GM23338 (cell line): Measurements from ENCODE around the gene GPRIN1. TPM values are rescaled to one million over a fixed set of nuclear protein-coding genes. Genes with fewer than 3 reads are reported as not detected.

ENCODE experiments used
- ATAC-seq: fragments of 200-7000 bp; cut with Tn5 transposase; 3 replicates; pipeline ENCODE4 v1.9.1; 2020
- DNase-seq: peaks from one replicate; pipeline ENCODE4 v3.0.0-alpha.2; 2015; ENCODE audit warnings: low spot score
- H2AFZ ChIP-seq: fragments of 200-600 bp; sonication (generic); 2 replicates; pipeline ENCODE4 v1.8.0; 2016; ENCODE audit warnings: antibody characterized with exemption, mild to moderate bottlenecking, moderate library complexity
- H3F3A ChIP-seq: fragments of 200-600 bp; sonication (generic); replicated peaks from 2 replicates; pipeline ENCODE4 v1.8.0; 2017; ENCODE audit warnings: antibody characterized with exemption, mixed run types, low read depth
- H3K27ac ChIP-seq: fragments of 200-600 bp; sonication (generic); 2 replicates; pipeline ENCODE4 v1.6.1; 2016; ENCODE audit warnings: low read depth
- H3K27me3 ChIP-seq: fragments of 200-600 bp; sonication (generic); 2 replicates; pipeline ENCODE4 v1.8.0; 2016; ENCODE audit warnings: mild to moderate bottlenecking, mixed run types, moderate library complexity; ENCODE audit not compliant: insufficient read depth
- H3K36me3 ChIP-seq: fragments of 200-600 bp; sonication (generic); 2 replicates; pipeline ENCODE4 v1.8.0; 2016; ENCODE audit warnings: mild to moderate bottlenecking; ENCODE audit not compliant: insufficient read depth
- H3K4me1 ChIP-seq: fragments of 200-600 bp; sonication (generic); 2 replicates; pipeline ENCODE4 v1.8.0; 2016; ENCODE audit warnings: mild to moderate bottlenecking, moderate library complexity; ENCODE audit not compliant: insufficient read depth
- H3K4me2 ChIP-seq: fragments of 200-600 bp; sonication (generic); 2 replicates; pipeline ENCODE4 v1.7.1; 2017; ENCODE audit warnings: mixed run types
- H3K4me3 ChIP-seq: fragments of 200-600 bp; sonication (generic); 2 replicates; pipeline ENCODE4 v1.6.1; 2016; ENCODE audit warnings: mixed run types
- H3K79me2 ChIP-seq: fragments of 200-600 bp; sonication (generic); replicated peaks from 2 replicates; pipeline ENCODE4 v1.8.0; 2017; ENCODE audit warnings: mild to moderate bottlenecking; ENCODE audit not compliant: insufficient read depth
- H3K9me2 ChIP-seq: fragments of 200-600 bp; sonication (generic); 2 replicates; pipeline ENCODE4 v1.8.0; 2017; ENCODE audit not compliant: insufficient read depth
- H4K20me1 ChIP-seq: fragments of 200-600 bp; sonication (generic); replicated peaks from 2 replicates; pipeline ENCODE4 v1.8.0; 2017; ENCODE audit warnings: mild to moderate bottlenecking; ENCODE audit not compliant: insufficient read depth
- H3K27ac Mint-ChIP-seq: 2 replicates; pipeline ENCODE4 v1.8.0; 2020; ENCODE audit warnings: inconsistent platforms, mild to moderate bottlenecking, moderate library complexity, mixed read lengths
- H3K27me3 Mint-ChIP-seq: 3 replicates; pipeline ENCODE4 v1.8.0; 2022; ENCODE audit warnings: low read depth, mild to moderate bottlenecking, moderate library complexity, mixed read lengths, inconsistent platforms; ENCODE audit not compliant: insufficient read depth, poor library complexity
- H3K36me3 Mint-ChIP-seq: 3 replicates; pipeline ENCODE4 v1.8.0; 2021; ENCODE audit warnings: low read depth, mild to moderate bottlenecking, inconsistent platforms, moderate library complexity, mixed read lengths
- H3K4me1 Mint-ChIP-seq: 3 replicates; pipeline ENCODE4 v1.8.0; 2020; ENCODE audit warnings: mild to moderate bottlenecking, inconsistent platforms, mixed read lengths
- H3K4me3 Mint-ChIP-seq: 3 replicates; pipeline ENCODE4 v1.8.0; 2021; ENCODE audit warnings: moderate library complexity, mild to moderate bottlenecking, inconsistent platforms, mixed read lengths
- H3K9me3 Mint-ChIP-seq: 3 replicates; pipeline ENCODE4 v1.8.0; 2020; ENCODE audit warnings: moderate library complexity, mild to moderate bottlenecking, inconsistent platforms, mixed read lengths
- CREB1 ChIP-seq: fragments of 250-450 bp; sonication (Bioruptor Pico); IDR thresholded peaks from 2 replicates; pipeline ENCODE4 v1.5.0; 2020; ENCODE audit warnings: low read depth, mild to moderate bottlenecking, moderate library complexity
- ETS1 ChIP-seq: IDR thresholded peaks from 2 replicates; pipeline ENCODE4 v1.6.1; 2016; ENCODE audit warnings: antibody characterized with exemption
- EZH2 ChIP-seq: fragments of 200-600 bp; sonication (generic); IDR thresholded peaks from one replicate; pipeline ENCODE4 v1.8.0; 2017; ENCODE audit warnings: antibody characterized with exemption, mild to moderate bottlenecking, low read depth; ENCODE audit not compliant: unreplicated experiment
- EZH2phosphoT487 ChIP-seq: fragments of 200-600 bp; sonication (generic); IDR thresholded peaks from one replicate; pipeline ENCODE4 v1.8.1; 2018; ENCODE audit warnings: antibody characterized with exemption; ENCODE audit not compliant: unreplicated experiment
- JUNB ChIP-seq: IDR thresholded peaks from one replicate; pipeline ENCODE4 v1.6.1; 2016; ENCODE audit warnings: antibody characterized with exemption; ENCODE audit not compliant: unreplicated experiment
- NANOG ChIP-seq: IDR thresholded peaks from 2 replicates; pipeline ENCODE4 v1.6.1; 2016; ENCODE audit warnings: antibody characterized with exemption, borderline replicate concordance
- POLR2AphosphoS5 ChIP-seq: IDR thresholded peaks from 2 replicates; pipeline ENCODE4 v1.6.1; 2016; ENCODE audit warnings: antibody characterized with exemption, low read depth
- STAT1 ChIP-seq: IDR thresholded peaks from one replicate; pipeline ENCODE4 v1.6.1; 2016; ENCODE audit warnings: antibody characterized with exemption; ENCODE audit not compliant: unreplicated experiment
- ZNF114 ChIP-seq: fragments of 250-450 bp; sonication (Bioruptor Pico); IDR thresholded peaks from 2 replicates; pipeline ENCODE4 v1.5.0; 2020; ENCODE audit warnings: mild to moderate bottlenecking, moderate library complexity
- ZNF331 ChIP-seq: fragments of 250-450 bp; sonication (Bioruptor Pico); IDR thresholded peaks from 2 replicates; pipeline ENCODE4 v1.5.0; 2020; ENCODE audit warnings: low read depth, mild to moderate bottlenecking, moderate library complexity
- ZNF462 ChIP-seq: fragments of 250-450 bp; sonication (Bioruptor Pico); IDR thresholded peaks from 2 replicates; pipeline ENCODE4 v1.5.0; 2020; ENCODE audit warnings: mild to moderate bottlenecking, moderate library complexity
- polyA plus RNA-seq: library from polyadenylated mRNA; unstranded; fragments of >200 nt; fragmentation: Nextera tagmentation; extraction: Ambion mirVana; gene quantifications from 2 replicates; pipeline ENCODE4 v1.2.1, GENCODE V29; 2016
- total RNA-seq: library from RNA; depleted of rRNA; stranded (reverse); fragments of >200 nt; shearing (Covaris generic); gene quantifications from 2 replicates; pipeline ENCODE4 v1.2.3, GENCODE V29; 2014
- TF ChIP-seq, protein P1 (sequence below), 2 experiments: fragments of 200-600 bp in 1 of 2; sonication (generic) in 1 of 2; conservative IDR thresholded peaks; 2 replicates each; pipeline versions ENCODE4 v1.5.1 to v1.6.1; 2016 to 2017; ENCODE audit warnings: antibody characterized with exemption in 2 of 2, low read depth in 2 of 2, mild to moderate bottlenecking in 2 of 2, moderate library complexity in 1 of 2
- TF ChIP-seq, protein P2 (sequence below): IDR thresholded peaks from one replicate; pipeline ENCODE4 v1.6.1; 2018; ENCODE audit warnings: antibody characterized with exemption; ENCODE audit not compliant: unreplicated experiment

The GPRIN1 gene
- total and polyA plus RNA-seq, 2 experiments from 2014 or later: 3.8 to 14.6 TPM

DNA sequence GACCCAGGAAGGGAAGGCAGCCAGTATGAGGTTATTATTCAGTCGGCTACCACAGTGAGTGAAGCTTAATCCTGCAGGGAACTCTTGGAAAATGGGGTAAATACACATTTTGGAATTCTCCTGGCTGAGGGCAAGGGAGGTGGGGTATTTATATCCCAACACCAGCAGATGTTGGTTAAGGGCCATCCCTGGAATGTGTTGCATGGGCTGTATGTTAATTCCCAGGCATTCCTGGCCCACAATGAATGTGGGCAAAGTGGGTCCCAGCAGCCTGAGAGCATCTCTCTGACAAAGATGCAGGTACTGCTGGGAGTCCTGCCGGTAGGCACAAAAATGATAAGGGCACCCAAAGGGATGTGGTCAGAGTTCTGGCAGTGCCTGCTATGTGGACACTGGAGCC lies 2.9 kb upstream of the GPRIN1 start:
- H3K4me1 Mint-ChIP-seq: peaks cover 25% of the 10 kb centered on the region
- 0 out of 2 replicates have a peak, but pooled peaks cover 10% of the 10 kb centered on the region for H4K20me1 ChIP-seq
- DNase-seq (peak; percentile 60), ATAC-seq (peak; percentile 4; the same call in 1 of the 3 replicates)
- H3K27ac ChIP-seq: no peak overlapping the region
- H3K79me2 ChIP-seq: no peaks in the 10 kb centered on the region
- H3K27ac Mint-ChIP-seq: no peak overlapping the region
- no peak overlapping the region for H3K4me3 ChIP-seq
- no peak for TF ChIP-seq ETS1
- TF ChIP-seq STAT1: no peak
- TF ChIP-seq, protein P1, sequence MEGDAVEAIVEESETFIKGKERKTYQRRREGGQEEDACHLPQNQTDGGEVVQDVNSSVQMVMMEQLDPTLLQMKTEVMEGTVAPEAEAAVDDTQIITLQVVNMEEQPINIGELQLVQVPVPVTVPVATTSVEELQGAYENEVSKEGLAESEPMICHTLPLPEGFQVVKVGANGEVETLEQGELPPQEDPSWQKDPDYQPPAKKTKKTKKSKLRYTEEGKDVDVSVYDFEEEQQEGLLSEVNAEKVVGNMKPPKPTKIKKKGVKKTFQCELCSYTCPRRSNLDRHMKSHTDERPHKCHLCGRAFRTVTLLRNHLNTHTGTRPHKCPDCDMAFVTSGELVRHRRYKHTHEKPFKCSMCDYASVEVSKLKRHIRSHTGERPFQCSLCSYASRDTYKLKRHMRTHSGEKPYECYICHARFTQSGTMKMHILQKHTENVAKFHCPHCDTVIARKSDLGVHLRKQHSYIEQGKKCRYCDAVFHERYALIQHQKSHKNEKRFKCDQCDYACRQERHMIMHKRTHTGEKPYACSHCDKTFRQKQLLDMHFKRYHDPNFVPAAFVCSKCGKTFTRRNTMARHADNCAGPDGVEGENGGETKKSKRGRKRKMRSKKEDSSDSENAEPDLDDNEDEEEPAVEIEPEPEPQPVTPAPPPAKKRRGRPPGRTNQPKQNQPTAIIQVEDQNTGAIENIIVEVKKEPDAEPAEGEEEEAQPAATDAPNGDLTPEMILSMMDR (conservative IDR thresholded peaks at IDR 0.05; ENCODE audit: low read depth in 2 of 2): no peak
- TF ChIP-seq EZH2phosphoT487: no peak
- no peak for TF ChIP-seq JUNB
- TF ChIP-seq, protein P2, sequence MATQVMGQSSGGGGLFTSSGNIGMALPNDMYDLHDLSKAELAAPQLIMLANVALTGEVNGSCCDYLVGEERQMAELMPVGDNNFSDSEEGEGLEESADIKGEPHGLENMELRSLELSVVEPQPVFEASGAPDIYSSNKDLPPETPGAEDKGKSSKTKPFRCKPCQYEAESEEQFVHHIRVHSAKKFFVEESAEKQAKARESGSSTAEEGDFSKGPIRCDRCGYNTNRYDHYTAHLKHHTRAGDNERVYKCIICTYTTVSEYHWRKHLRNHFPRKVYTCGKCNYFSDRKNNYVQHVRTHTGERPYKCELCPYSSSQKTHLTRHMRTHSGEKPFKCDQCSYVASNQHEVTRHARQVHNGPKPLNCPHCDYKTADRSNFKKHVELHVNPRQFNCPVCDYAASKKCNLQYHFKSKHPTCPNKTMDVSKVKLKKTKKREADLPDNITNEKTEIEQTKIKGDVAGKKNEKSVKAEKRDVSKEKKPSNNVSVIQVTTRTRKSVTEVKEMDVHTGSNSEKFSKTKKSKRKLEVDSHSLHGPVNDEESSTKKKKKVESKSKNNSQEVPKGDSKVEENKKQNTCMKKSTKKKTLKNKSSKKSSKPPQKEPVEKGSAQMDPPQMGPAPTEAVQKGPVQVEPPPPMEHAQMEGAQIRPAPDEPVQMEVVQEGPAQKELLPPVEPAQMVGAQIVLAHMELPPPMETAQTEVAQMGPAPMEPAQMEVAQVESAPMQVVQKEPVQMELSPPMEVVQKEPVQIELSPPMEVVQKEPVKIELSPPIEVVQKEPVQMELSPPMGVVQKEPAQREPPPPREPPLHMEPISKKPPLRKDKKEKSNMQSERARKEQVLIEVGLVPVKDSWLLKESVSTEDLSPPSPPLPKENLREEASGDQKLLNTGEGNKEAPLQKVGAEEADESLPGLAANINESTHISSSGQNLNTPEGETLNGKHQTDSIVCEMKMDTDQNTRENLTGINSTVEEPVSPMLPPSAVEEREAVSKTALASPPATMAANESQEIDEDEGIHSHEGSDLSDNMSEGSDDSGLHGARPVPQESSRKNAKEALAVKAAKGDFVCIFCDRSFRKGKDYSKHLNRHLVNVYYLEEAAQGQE: no peak
- TF ChIP-seq NANOG: no peak
- TF ChIP-seq EZH2: no peak
- TF ChIP-seq ZNF331: no peak
- TF ChIP-seq POLR2AphosphoS5: no peak
- TF ChIP-seq ZNF114 (CRISPR knock-in tag): no peak
- no peak for TF ChIP-seq CREB1 (CRISPR knock-in tag)
- no peak for TF ChIP-seq ZNF462 (CRISPR knock-in tag)
- 0 out of 2 replicates have a peak overlapping the region, but pooled peaks have one; percentile 33 for H3K4me2 ChIP-seq
- no peak overlapping the region for H2AFZ ChIP-seq
- H3K9me2 ChIP-seq: no peaks in the 10 kb centered on the region
- peaks cover 10% of the 10 kb centered on the region for H3K27me3 ChIP-seq
- H3K4me1 ChIP-seq: peaks cover 7% of the 10 kb centered on the region; the same call in 1 of the 2 replicates
- 0 out of 2 replicates have a peak, but pooled peaks cover 11% of the 10 kb centered on the region for H3F3A ChIP-seq
- H3K9me3 Mint-ChIP-seq: no peaks in the 10 kb centered on the region
- H3K36me3 Mint-ChIP-seq: no peaks in the 10 kb centered on the region
- H3K27me3 Mint-ChIP-seq: peaks cover 27% of the 10 kb centered on the region
- no peak overlapping the region; the same call in 2 of the 3 replicates for H3K4me3 Mint-ChIP-seq
- H3K36me3 ChIP-seq: no peaks in the 10 kb centered on the region
